NCI-H748 treated with DMSO at 0.1 percent for 48 hours (cell line): ENCODE measurements around the gene NANOS3.
A peak's percentile ranks its signal among the peaks of the same experiment; 100 is the strongest.

ENCODE experiments used
- DNase-seq: peaks from one replicate; lab custom pipeline; 2025; lab: John Stamatoyannopoulos, UW

Gene NANOS3

GRCh38 chr19:13876834-13877233 is at the start of gene NANOS3:
NANOS3 (plus strand) TSS chr19:13877134; CDS start chr19:13877249, 115 bp downstream.
- DNase-seq: no peak

- no peak for DNase-seq
Observed at GRCh38 chr19:13827656-13828055, 49.3 kb upstream of the NANOS3 start.

GRCh38 chr19:13830114-13830740 is 46.7 kb upstream of the NANOS3 start:
- no peak for DNase-seq

- no peak for DNase-seq
Observed at GRCh38 chr19:13830741-13831536, 46.0 kb upstream of the NANOS3 start.

- no peak for DNase-seq
Observed at GRCh38 chr19:13831537-13832467, 45.1 kb upstream of the NANOS3 start.

- peak; percentile 29 for DNase-seq
Observed at GRCh38 chr19:13833330-13834243, 43.3 kb upstream of the NANOS3 start.

GRCh38 chr19:13834244-13835069 is 42.5 kb upstream of the NANOS3 start:
- no peak for DNase-seq

GRCh38 chr19:13835791-13836723 is 40.9 kb upstream of the NANOS3 start:
- no peak for DNase-seq

- DNase-seq: no peak
Observed at GRCh38 chr19:13838435-13839129, 38.4 kb upstream of the NANOS3 start.

GRCh38 chr19:13839130-13839937 is 37.6 kb upstream of the NANOS3 start:
- DNase-seq: no peak

GRCh38 chr19:13839938-13840304 is 37.0 kb upstream of the NANOS3 start:
- no peak for DNase-seq

GRCh38 chr19:13840305-13841085 is 36.4 kb upstream of the NANOS3 start:
- no peak for DNase-seq

GRCh38 chr19:13841086-13841961 is 35.6 kb upstream of the NANOS3 start:
- no peak for DNase-seq

GRCh38 chr19:13841962-13842290 is 35.0 kb upstream of the NANOS3 start:
- DNase-seq: no peak

- no peak for DNase-seq
Observed at GRCh38 chr19:13842291-13843103, 34.4 kb upstream of the NANOS3 start.
